Measurements from ENCODE around the gene LIX1L. TPM values are rescaled to one million over a fixed set of nuclear protein-coding genes. Genes with fewer than 3 reads are reported as not detected.

LIX1L gene
- total RNA-seq, 1 donor from 2014 or later, result 27.6 TPM

DNA sequence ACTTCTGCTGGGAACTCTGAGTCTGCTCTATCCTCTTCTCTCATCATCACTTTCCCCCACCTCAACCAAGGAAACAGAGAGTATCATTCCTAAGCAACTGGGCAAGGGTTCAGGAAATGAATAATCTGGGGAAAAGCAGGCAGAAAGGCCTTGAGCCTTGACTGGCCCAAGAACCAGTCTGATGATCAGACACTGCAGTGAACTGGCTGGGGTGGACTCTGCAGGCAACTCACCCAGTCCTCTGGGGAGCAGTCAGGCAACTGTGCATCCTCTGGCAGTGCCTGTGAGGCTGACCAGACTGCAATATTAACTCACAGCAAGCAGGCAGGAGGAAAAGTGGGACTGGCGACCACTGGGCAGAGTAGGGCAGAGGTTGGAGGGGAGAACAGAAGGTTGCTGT is 73.1 kb downstream of the LIX1L start:
- no peak for DNase-seq (ENCODE audit: low spot score in 2 of 2, unreplicated experiment in 2 of 2)
- Mint-ChIP-seq H3K27me3 (ENCODE audit: low read depth) (peaks cover 36% of the 10 kb centered on the region), H3K36me3 (no peaks in the 10 kb centered on the region), H3K9me3 (no peaks in the 10 kb centered on the region), H3K4me1 (peaks cover 15% of the 10 kb centered on the region), H3K4me3 (peak overlapping the region; percentile 80), H3K27ac (no peak overlapping the region)
- no peak for TF ChIP-seq CTCF (IDR thresholded peaks at IDR 0.05; ENCODE audit: unreplicated experiment)

Other genes with a start within 250 kb of the LIX1L start
- gene CD160, start 238.5 kb downstream of the LIX1L start, total RNA-seq, result 0.23 TPM in 1 of 3 replicates, not detected in the others
- 13.9 to 15.3 TPM (median 15.0 TPM) in 3 replicates for gene RNF115, start 133.9 kb downstream of the LIX1L start, total RNA-seq
- gene POLR3C, start 133.8 kb downstream of the LIX1L start, total RNA-seq, result 32.5 to 34.2 TPM (median 33.5 TPM) in 3 replicates
- gene NUDT17, start 112.4 kb downstream of the LIX1L start, total RNA-seq, result 4.7 to 5.4 TPM (median 5.3 TPM) in 3 replicates
- gene PIAS3, start 98.9 kb downstream of the LIX1L start, total RNA-seq, result 57.6 to 62.6 TPM (median 62.0 TPM) in 3 replicates
- gene ANKRD35, start 72.2 kb downstream of the LIX1L start, total RNA-seq, result 0.40 to 0.61 TPM (median 0.58 TPM) in 3 replicates
- 0.38 to 0.60 TPM (median 0.59 TPM) in 3 replicates for gene ITGA10, start 48.0 kb downstream of the LIX1L start, total RNA-seq
- gene PEX11B, start 39.3 kb downstream of the LIX1L start, total RNA-seq, result 26.8 to 27.2 TPM (median 26.9 TPM) in 3 replicates
- gene RBM8A, start 30.5 kb downstream of the LIX1L start, total RNA-seq, result 146 to 154 TPM (median 148 TPM) in 3 replicates
- gene ANKRD34A, start 6.6 kb upstream of the LIX1L start, total RNA-seq, result 0.86 to 1.9 TPM (median 0.94 TPM) in 3 replicates
- 14.4 to 16.4 TPM (median 14.7 TPM) in 3 replicates for gene POLR3GL, start 6.7 kb upstream of the LIX1L start, total RNA-seq
- 125 to 129 TPM (median 129 TPM) in 3 replicates for gene TXNIP, start 38.6 kb upstream of the LIX1L start, total RNA-seq
- gene HJV, start 63.7 kb upstream of the LIX1L start, total RNA-seq, result not detected in 3 replicates
- 6.3 to 7.0 TPM (median 6.4 TPM) in 3 replicates for gene NBPF10, start 186.8 kb upstream of the LIX1L start, total RNA-seq

Data from mesothelial cell of epicardium (in vitro differentiated cells).